ENCODE data around the gene FAR2. TPM values are rescaled to one million over a fixed set of nuclear protein-coding genes. Genes with fewer than 3 reads are reported as not detected.

Gene FAR2
- total and polyA plus RNA-seq, 2 of the 13 experiments (the other 11 are each of a cell fraction or from before 2014, with no cell fraction given), result not detected

DNA sequence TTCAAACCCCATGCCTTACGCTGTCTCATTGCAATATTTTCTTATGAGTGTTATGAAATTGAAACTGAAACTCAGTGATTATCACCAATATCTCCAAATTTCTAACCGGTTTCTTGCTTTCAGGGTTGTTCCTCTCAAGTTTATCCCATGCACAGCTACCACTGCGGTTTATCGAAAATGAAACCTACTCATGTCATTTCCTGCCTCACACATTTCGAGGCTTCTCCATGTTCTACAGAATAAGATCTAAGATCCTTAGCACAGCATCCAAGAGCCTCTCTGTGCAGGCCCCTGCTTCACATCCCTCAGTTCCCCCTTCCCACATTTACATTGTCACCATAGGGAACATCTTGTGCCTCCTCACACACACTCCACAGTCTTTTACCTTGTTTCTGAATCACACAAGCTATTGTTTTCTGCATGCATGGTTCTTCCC, 45.5 kb upstream of the FAR2 start (continued):
- TF ChIP-seq, protein P1, sequence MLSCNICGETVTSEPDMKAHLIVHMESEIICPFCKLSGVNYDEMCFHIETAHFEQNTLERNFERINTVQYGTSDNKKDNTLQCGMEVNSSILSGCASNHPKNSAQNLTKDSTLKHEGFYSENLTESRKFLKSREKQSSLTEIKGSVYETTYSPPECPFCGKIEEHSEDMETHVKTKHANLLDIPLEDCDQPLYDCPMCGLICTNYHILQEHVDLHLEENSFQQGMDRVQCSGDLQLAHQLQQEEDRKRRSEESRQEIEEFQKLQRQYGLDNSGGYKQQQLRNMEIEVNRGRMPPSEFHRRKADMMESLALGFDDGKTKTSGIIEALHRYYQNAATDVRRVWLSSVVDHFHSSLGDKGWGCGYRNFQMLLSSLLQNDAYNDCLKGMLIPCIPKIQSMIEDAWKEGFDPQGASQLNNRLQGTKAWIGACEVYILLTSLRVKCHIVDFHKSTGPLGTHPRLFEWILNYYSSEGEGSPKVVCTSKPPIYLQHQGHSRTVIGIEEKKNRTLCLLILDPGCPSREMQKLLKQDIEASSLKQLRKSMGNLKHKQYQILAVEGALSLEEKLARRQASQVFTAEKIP (CRISPR knock-in tag; IDR thresholded peaks at IDR 0.05; ENCODE audit: borderline replicate concordance), result no peak
- TF ChIP-seq, protein P2, sequence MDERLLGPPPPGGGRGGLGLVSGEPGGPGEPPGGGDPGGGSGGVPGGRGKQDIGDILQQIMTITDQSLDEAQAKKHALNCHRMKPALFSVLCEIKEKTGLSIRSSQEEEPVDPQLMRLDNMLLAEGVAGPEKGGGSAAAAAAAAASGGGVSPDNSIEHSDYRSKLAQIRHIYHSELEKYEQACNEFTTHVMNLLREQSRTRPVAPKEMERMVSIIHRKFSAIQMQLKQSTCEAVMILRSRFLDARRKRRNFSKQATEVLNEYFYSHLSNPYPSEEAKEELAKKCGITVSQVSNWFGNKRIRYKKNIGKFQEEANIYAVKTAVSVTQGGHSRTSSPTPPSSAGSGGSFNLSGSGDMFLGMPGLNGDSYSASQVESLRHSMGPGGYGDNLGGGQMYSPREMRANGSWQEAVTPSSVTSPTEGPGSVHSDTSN (CRISPR knock-in tag; IDR thresholded peaks at IDR 0.05), result no peak
- no peak for TF ChIP-seq ERF (CRISPR knock-in tag; IDR thresholded peaks at IDR 0.05)
- TF ChIP-seq STAG1 (CRISPR knock-in tag; IDR thresholded peaks at IDR 0.05), result no peak
- TF ChIP-seq ZNF558 (CRISPR knock-in tag; IDR thresholded peaks at IDR 0.05; ENCODE audit: borderline replicate concordance), result no peak
- TF ChIP-seq, protein P3, sequence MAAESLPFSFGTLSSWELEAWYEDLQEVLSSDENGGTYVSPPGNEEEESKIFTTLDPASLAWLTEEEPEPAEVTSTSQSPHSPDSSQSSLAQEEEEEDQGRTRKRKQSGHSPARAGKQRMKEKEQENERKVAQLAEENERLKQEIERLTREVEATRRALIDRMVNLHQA (CRISPR knock-in tag; IDR thresholded peaks at IDR 0.05), result no peak
- TF ChIP-seq TCF7L2 (IDR thresholded peaks at IDR 0.05; ENCODE audit: low read depth, low read length), result no peak
- TF ChIP-seq, protein P4, sequence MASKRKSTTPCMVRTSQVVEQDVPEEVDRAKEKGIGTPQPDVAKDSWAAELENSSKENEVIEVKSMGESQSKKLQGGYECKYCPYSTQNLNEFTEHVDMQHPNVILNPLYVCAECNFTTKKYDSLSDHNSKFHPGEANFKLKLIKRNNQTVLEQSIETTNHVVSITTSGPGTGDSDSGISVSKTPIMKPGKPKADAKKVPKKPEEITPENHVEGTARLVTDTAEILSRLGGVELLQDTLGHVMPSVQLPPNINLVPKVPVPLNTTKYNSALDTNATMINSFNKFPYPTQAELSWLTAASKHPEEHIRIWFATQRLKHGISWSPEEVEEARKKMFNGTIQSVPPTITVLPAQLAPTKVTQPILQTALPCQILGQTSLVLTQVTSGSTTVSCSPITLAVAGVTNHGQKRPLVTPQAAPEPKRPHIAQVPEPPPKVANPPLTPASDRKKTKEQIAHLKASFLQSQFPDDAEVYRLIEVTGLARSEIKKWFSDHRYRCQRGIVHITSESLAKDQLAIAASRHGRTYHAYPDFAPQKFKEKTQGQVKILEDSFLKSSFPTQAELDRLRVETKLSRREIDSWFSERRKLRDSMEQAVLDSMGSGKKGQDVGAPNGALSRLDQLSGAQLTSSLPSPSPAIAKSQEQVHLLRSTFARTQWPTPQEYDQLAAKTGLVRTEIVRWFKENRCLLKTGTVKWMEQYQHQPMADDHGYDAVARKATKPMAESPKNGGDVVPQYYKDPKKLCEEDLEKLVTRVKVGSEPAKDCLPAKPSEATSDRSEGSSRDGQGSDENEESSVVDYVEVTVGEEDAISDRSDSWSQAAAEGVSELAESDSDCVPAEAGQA (IDR thresholded peaks at IDR 0.05; ENCODE audit: low read depth), result no peak
- TF ChIP-seq, protein P4 (CRISPR knock-in tag; IDR thresholded peaks at IDR 0.05; ENCODE audit: borderline replicate concordance), result no peak
- TF ChIP-seq ATM (IDR thresholded peaks at IDR 0.05; ENCODE audit: borderline replicate concordance), result no peak
- no peak for TF ChIP-seq ZFYVE20 (CRISPR knock-in tag; IDR thresholded peaks at IDR 0.05; ENCODE audit: borderline replicate concordance, low read depth)
- no peak for TF ChIP-seq KDM4B (CRISPR knock-in tag; IDR thresholded peaks at IDR 0.05)
- TF ChIP-seq TMF1 (CRISPR knock-in tag; IDR thresholded peaks at IDR 0.05; ENCODE audit: low read depth), result no peak
- TF ChIP-seq HDAC6 (IDR thresholded peaks at IDR 0.05; ENCODE audit: low read depth, low read length), result no peak
- TF ChIP-seq KAT8 (CRISPR knock-in tag; IDR thresholded peaks at IDR 0.05), result no peak
- no peak for TF ChIP-seq FOXM1 (CRISPR knock-in tag; IDR thresholded peaks at IDR 0.05)
